Caco-2 (cell line): ENCODE data around the gene FAM83B. TPM values are rescaled to one million over a fixed set of nuclear protein-coding genes. Genes with fewer than 3 reads are reported as not detected.
"Not testable (repeated sequence)": the region's sequence is repeated elsewhere in the genome, so short reads cannot be mapped to it uniquely, and the experiment has no call there.

Source experiments
- Bru-seq: library from RNA; stranded (reverse); fragments of 400-500 nt; gene quantifications from one replicate; lab custom pipeline; 2021; lab: Mats Ljungman, UMichigan
- BruChase-seq, 2 experiments: library from RNA; stranded (reverse); fragments of 400-500 nt; gene quantifications; one replicate each; lab custom pipeline; 2021; lab: Mats Ljungman, UMichigan
- BruUV-seq: library from RNA; stranded (reverse); fragments of 400-500 nt; replicated peaks from 2 replicates; lab custom pipeline; 2021; lab: Mats Ljungman, UMichigan
- CTCF ChIA-PET: fragments of 300-600 bp; sonication (Branson Sonifier 250); formaldehyde crosslinking; loops from one replicate; lab custom pipeline; 2022; ENCODE audit warnings: antibody characterized with exemption; lab: Charles Lee
- POLR2A ChIA-PET: fragments of 300-600 bp; sonication (Branson Sonifier 250); formaldehyde crosslinking; loops from one replicate; lab custom pipeline; 2022; ENCODE audit warnings: antibody characterized with exemption; lab: Charles Lee
- DNase-seq, 2 experiments: peaks; one replicate each; pipeline versions ENCODE4 v3.0.0 to v3.0.0-alpha.2; 2020 to 2022
- H3K27me3 ChIP-seq: replicated peaks from 2 replicates; pipeline ENCODE4 v1.6.0; 2011; ENCODE audit warnings: low read length; ENCODE audit not compliant: control insufficient read depth, insufficient read depth
- H3K36me3 ChIP-seq: 2 replicates; pipeline ENCODE4 v1.5.1; 2011; ENCODE audit warnings: low read length; ENCODE audit not compliant: control insufficient read depth, insufficient read depth
- H3K4me1 ChIP-seq: fragments of 250-450 bp; sonication (Bioruptor Pico); 2 replicates; pipeline ENCODE4 v1.5.1; 2020; ENCODE audit warnings: mild to moderate bottlenecking
- H3K4me3 ChIP-seq: 2 replicates; pipeline ENCODE4 v1.5.1; 2011; ENCODE audit warnings: low read depth, mild to moderate bottlenecking, control low read depth, low read length
- H3K9me3 ChIP-seq: fragments of 250-450 bp; sonication (Bioruptor Pico); 2 replicates; pipeline ENCODE4 v1.5.1; 2020; ENCODE audit warnings: mild to moderate bottlenecking, moderate library complexity
- H3K27ac Mint-ChIP-seq: one replicate; pipeline ENCODE4 v1.8.0; 2022; ENCODE audit warnings: mixed read lengths; ENCODE audit not compliant: unreplicated experiment
- H3K27me3 Mint-ChIP-seq: one replicate; pipeline ENCODE4 v1.8.0; 2022; ENCODE audit warnings: mixed read lengths; ENCODE audit not compliant: insufficient read depth, unreplicated experiment
- H3K36me3 Mint-ChIP-seq: one replicate; pipeline ENCODE4 v1.8.0; 2022; ENCODE audit warnings: mild to moderate bottlenecking, mixed read lengths; ENCODE audit not compliant: insufficient read depth, unreplicated experiment
- H3K4me1 Mint-ChIP-seq: one replicate; pipeline ENCODE4 v1.8.0; 2022; ENCODE audit warnings: low read depth, mixed read lengths; ENCODE audit not compliant: unreplicated experiment
- H3K4me3 Mint-ChIP-seq: one replicate; pipeline ENCODE4 v1.8.0; 2022; ENCODE audit warnings: mild to moderate bottlenecking, moderate library complexity, mixed read lengths; ENCODE audit not compliant: unreplicated experiment
- H3K9me3 Mint-ChIP-seq: one replicate; pipeline ENCODE4 v1.8.0; 2022; ENCODE audit warnings: mixed read lengths; ENCODE audit not compliant: unreplicated experiment
- intact Hi-C: fragments of 100-400 bp; cut with micrococcal nuclease; formaldehyde crosslinking; loops from one replicate; pipeline ENCODE4 v1.10.0; 2022; ENCODE audit not compliant: unreplicated experiment
- long read RNA-seq: library from polyadenylated mRNA; stranded (forward); transcript quantifications from one replicate; pipeline ENCODE4 v2.0.0, GENCODE V29; 2022
- total RNA-seq: library from RNA; stranded (reverse); gene quantifications from 2 replicates; pipeline ENCODE4 v1.2.3, GENCODE V29; 2022
- TF ChIP-seq, protein P1 (sequence below), 2 experiments: fragments of 200-600 bp in 1 of 2; IDR thresholded peaks; 1 replicate in 1 of 2; 2 replicates in 1 of 2; pipeline versions ENCODE4 v1.5.1 to v1.8.0; 2011 to 2022; ENCODE audit warnings: antibody characterized with exemption in 1 of 2, control low read depth in 1 of 2, inconsistent platforms in 1 of 2, low read depth in 1 of 2, low read length in 1 of 2, mild to moderate bottlenecking in 1 of 2, moderate library complexity in 1 of 2; ENCODE audit not compliant: insufficient read depth in 1 of 2, severe bottlenecking in 1 of 2, unreplicated experiment in 1 of 2

The FAM83B gene, protein sequence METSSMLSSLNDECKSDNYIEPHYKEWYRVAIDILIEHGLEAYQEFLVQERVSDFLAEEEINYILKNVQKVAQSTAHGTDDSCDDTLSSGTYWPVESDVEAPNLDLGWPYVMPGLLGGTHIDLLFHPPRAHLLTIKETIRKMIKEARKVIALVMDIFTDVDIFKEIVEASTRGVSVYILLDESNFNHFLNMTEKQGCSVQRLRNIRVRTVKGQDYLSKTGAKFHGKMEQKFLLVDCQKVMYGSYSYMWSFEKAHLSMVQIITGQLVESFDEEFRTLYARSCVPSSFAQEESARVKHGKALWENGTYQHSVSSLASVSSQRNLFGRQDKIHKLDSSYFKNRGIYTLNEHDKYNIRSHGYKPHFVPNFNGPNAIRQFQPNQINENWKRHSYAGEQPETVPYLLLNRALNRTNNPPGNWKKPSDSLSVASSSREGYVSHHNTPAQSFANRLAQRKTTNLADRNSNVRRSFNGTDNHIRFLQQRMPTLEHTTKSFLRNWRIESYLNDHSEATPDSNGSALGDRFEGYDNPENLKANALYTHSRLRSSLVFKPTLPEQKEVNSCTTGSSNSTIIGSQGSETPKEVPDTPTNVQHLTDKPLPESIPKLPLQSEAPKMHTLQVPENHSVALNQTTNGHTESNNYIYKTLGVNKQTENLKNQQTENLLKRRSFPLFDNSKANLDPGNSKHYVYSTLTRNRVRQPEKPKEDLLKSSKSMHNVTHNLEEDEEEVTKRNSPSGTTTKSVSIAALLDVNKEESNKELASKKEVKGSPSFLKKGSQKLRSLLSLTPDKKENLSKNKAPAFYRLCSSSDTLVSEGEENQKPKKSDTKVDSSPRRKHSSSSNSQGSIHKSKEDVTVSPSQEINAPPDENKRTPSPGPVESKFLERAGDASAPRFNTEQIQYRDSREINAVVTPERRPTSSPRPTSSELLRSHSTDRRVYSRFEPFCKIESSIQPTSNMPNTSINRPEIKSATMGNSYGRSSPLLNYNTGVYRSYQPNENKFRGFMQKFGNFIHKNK
- 16.9 and 21.1 TPM in 2 replicates for total RNA-seq
- percentile 88 among the genes with signal in this experiment for Bru-seq, nascent RNA
- BruChase-seq, experiment 1, labeled RNA remaining after a 2-hour chase: percentile 77 among the genes with signal in this experiment
- percentile 61 among the genes with signal in this experiment for BruChase-seq, experiment 2, labeled RNA remaining after a 6-hour chase
- long read RNA-seq, partial matches to known transcripts: 3 of 7 reads
- long read RNA-seq, other reads (novel, unspliced or antisense): 2 of 7 reads

DNA sequence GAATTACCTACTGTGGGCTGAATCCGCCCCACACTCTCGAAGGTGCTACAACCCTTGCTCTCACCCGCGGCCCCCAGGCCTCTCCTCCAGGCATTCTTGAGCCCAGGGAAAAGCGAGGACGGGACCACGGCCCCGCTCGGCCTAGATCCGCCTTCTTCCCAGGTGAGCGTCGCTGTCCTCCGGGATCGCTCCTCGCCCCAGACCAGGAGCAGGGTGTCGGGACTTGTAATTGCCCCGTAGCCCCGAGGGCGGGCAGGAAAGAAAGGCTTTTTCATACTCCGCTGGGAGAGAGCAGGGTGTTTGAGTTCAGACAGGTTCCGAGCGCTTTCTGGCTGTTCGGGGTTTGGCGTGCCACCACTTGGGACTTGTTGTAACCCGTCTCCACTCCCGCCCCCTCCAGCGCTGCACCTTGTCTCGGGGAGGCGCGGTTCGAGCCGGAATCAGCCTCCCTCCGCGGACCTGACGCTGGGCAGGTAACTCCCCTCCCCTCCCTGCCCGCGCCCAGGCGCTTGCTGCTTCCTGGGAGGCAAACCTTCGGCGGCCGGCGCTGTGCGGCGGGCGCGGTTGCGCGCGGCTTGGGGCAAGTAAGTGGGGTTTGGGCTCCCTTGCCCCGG lies at the start of gene FAM83B:
FAM83B (plus strand) TSS at position 529 of the 614 bp plus-strand sequence. CDS start 23,476 bp downstream, outside the sequence.
- peak within 1 kb of the TSS; percentile 93 for H3K27ac Mint-ChIP-seq
- no peaks in the 10 kb centered on the region; the same call in 1 of the 2 replicates for H3K36me3 ChIP-seq
- peak; percentile 84 to 87 for DNase-seq
- H3K9me3 Mint-ChIP-seq: peaks cover 7% of the 10 kb centered on the region
- H3K27me3 Mint-ChIP-seq: no peaks in the 10 kb centered on the region
- peak within 1 kb of the TSS; percentile 98 for H3K4me3 Mint-ChIP-seq
- intact Hi-C loops: loop anchor here (2.0 kb wide), 2 partner anchors 18 to 128 kb away; no protein-coding TSS in a partner anchor
- peaks cover 22% of the 10 kb centered on the region for H3K36me3 Mint-ChIP-seq
- ChIA-PET CTCF (interaction anchor here (1.9 kb wide), 1 partner anchor 129 kb away, joined by 4 read pairs; no protein-coding TSS in a partner anchor), POLR2A (no interaction called here)
- peak within 1 kb of the TSS; percentile 43 for H3K4me3 ChIP-seq
- H3K27me3 ChIP-seq: no peaks in the 10 kb centered on the region
- TSS peak; percentile 56 for BruUV-seq
- H3K4me1 ChIP-seq: peaks cover 22% of the 10 kb centered on the region
- no peaks in the 10 kb centered on the region for H3K9me3 ChIP-seq
- TF ChIP-seq, protein P1, sequence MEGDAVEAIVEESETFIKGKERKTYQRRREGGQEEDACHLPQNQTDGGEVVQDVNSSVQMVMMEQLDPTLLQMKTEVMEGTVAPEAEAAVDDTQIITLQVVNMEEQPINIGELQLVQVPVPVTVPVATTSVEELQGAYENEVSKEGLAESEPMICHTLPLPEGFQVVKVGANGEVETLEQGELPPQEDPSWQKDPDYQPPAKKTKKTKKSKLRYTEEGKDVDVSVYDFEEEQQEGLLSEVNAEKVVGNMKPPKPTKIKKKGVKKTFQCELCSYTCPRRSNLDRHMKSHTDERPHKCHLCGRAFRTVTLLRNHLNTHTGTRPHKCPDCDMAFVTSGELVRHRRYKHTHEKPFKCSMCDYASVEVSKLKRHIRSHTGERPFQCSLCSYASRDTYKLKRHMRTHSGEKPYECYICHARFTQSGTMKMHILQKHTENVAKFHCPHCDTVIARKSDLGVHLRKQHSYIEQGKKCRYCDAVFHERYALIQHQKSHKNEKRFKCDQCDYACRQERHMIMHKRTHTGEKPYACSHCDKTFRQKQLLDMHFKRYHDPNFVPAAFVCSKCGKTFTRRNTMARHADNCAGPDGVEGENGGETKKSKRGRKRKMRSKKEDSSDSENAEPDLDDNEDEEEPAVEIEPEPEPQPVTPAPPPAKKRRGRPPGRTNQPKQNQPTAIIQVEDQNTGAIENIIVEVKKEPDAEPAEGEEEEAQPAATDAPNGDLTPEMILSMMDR (IDR thresholded peaks at IDR 0.05; ENCODE audit: insufficient read depth in 1 of 2, low read depth in 1 of 2, low read length in 1 of 2, severe bottlenecking in 1 of 2, unreplicated experiment in 1 of 2): no peak
- H3K4me1 Mint-ChIP-seq: peaks cover 33% of the 10 kb centered on the region

DNA sequence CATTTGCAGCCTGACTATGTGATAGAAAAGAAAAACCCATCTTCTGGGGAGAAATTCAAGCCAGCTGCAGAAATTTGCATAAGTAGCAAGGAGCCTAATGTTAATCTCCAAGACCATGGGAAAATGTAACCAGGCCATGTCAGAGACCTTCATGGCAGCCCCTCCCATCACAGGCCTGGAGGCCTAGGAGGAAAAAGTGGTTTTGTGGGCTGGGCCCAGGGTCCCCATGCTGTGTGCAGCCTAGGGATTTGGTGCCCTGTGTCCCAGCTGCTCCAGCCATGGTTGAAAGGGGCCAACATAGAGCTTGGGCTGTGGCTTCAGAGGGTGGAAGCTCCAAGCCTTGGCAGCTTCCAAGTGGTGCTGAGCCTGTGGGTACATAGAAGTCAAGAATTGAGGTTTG lies 49.7 kb upstream of the FAM83B start:
- H3K4me1 ChIP-seq, DNase-seq, BruUV-seq, H3K4me3 Mint-ChIP-seq, intact Hi-C loops, H3K9me3 ChIP-seq, POLR2A ChIA-PET, H3K36me3 ChIP-seq, H3K4me3 ChIP-seq, H3K27me3 Mint-ChIP-seq, H3K27ac Mint-ChIP-seq, H3K27me3 ChIP-seq, H3K4me1 Mint-ChIP-seq, CTCF ChIA-PET, H3K36me3 Mint-ChIP-seq: not testable (repeated sequence)
- H3K9me3 Mint-ChIP-seq: peaks cover 28% of the 10 kb centered on the region

DNA sequence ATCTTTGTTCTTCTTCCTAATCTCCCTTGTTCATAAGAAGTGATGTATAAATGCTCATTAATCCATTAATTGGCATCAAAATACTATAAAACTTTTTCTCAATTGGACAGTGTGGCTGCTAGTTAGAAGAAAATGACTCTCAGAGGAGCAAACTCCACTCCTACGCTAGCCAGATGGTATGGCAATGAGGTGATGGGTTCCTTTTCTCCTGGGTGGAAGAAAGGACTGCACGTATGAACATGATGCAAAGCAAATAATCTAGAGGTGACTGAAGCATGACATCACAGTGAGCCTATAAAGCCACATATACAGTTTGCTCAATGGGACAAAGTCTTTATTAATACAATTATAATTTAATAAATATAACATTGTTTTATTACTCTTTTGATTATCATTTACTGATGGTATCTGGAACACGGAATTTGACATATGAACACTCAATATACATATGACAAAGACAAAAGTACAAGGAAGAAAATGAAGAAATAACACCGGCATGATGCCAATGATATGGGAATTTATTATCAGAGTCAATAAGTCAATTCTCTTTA lies 46.4 kb upstream of the FAM83B start:
- TF ChIP-seq, protein P1 (IDR thresholded peaks at IDR 0.05; ENCODE audit: insufficient read depth in 1 of 2, low read depth in 1 of 2, low read length in 1 of 2, severe bottlenecking in 1 of 2, unreplicated experiment in 1 of 2): no peak
- intact Hi-C loops: loop anchor here (5.0 to 10.0 kb wide), 2 partner anchors 68 to 225 kb away; no protein-coding TSS in a partner anchor
- POLR2A ChIA-PET: no interaction called here
- no peak for DNase-seq
- Mint-ChIP-seq H3K27ac (no peak overlapping the region), H3K36me3 (no peaks in the 10 kb centered on the region), H3K4me1 (peaks cover 15% of the 10 kb centered on the region), H3K27me3 (no peaks in the 10 kb centered on the region), H3K4me3 (no peak overlapping the region), H3K9me3 (peaks cover 28% of the 10 kb centered on the region)
- Histone ChIP-seq H3K4me1 (peaks cover 16% of the 10 kb centered on the region), H3K9me3 (no peaks in the 10 kb centered on the region), H3K27me3 (no peaks in the 10 kb centered on the region), H3K36me3 (no peaks in the 10 kb centered on the region), H3K4me3 (no peak overlapping the region)
- no TSS peak for BruUV-seq
- CTCF ChIA-PET: no interaction called here
